HG03460 (cell line): ENCODE results near the gene UNG.
"Not testable (repeated sequence)": the region's sequence is repeated elsewhere in the genome, so short reads cannot be mapped to it uniquely, and the experiment has no call there.

Source experiments
- ATAC-seq: cut with Tn5 transposase; IDR thresholded peaks from one replicate; pipeline ENCODE4 v1.9.1; 2021; ENCODE audit not compliant: unreplicated experiment

Gene UNG

GRCh38 chr12:109120557-109120956 lies 23.2 kb downstream of the UNG start:
- no peak for ATAC-seq

- ATAC-seq, result no peak
Measured at GRCh38 chr12:109121346-109121880, 24.0 kb downstream of the UNG start.

- ATAC-seq, result no peak
Measured at GRCh38 chr12:109124878-109125648, 27.7 kb downstream of the UNG start.

GRCh38 chr12:109125791-109126190 lies 28.4 kb downstream of the UNG start:
- no peak for ATAC-seq

- ATAC-seq, result no peak
Measured at GRCh38 chr12:109126784-109127183, 29.4 kb downstream of the UNG start.

GRCh38 chr12:109127533-109128242 lies 30.3 kb downstream of the UNG start:
- no peak for ATAC-seq

- ATAC-seq, result no peak
Measured at GRCh38 chr12:109130297-109131153, 33.1 kb downstream of the UNG start.

- no peak for ATAC-seq
Measured at GRCh38 chr12:109131154-109132050, 34.0 kb downstream of the UNG start.

- no peak for ATAC-seq
Measured at GRCh38 chr12:109134186-109134917, 37.0 kb downstream of the UNG start.

GRCh38 chr12:109137055-109137454 lies 39.7 kb downstream of the UNG start:
- ATAC-seq, result no peak

GRCh38 chr12:109139360-109139759 lies 42.0 kb downstream of the UNG start:
- ATAC-seq, result no peak

- no peak for ATAC-seq
Measured at GRCh38 chr12:109139791-109140190, 42.4 kb downstream of the UNG start.

- ATAC-seq, result no peak
Measured at GRCh38 chr12:109140560-109140959, 43.2 kb downstream of the UNG start.

GRCh38 chr12:109144224-109144623 lies 46.8 kb downstream of the UNG start:
- no peak for ATAC-seq

GRCh38 chr12:109147126-109147525 lies 49.7 kb downstream of the UNG start:
- not testable (repeated sequence) for ATAC-seq

- no peak for ATAC-seq
Measured at GRCh38 chr12:109147954-109148353, 50.6 kb downstream of the UNG start.

GRCh38 chr12:109150124-109150640 lies 52.8 kb downstream of the UNG start:
- no peak for ATAC-seq

GRCh38 chr12:109151457-109151856 lies 54.1 kb downstream of the UNG start:
- no peak for ATAC-seq

GRCh38 chr12:109153821-109154441 lies 56.5 kb downstream of the UNG start:
- ATAC-seq, result no peak
